Caco-2 (cell line): ENCODE data around the gene NFATC2. TPM values are rescaled to one million over a fixed set of nuclear protein-coding genes. Genes with fewer than 3 reads are reported as not detected.

Source experiments
- BruUV-seq: library from RNA; stranded (reverse); fragments of 400-500 nt; replicated peaks from 2 replicates; lab custom pipeline; 2021; lab: Mats Ljungman, UMichigan
- CTCF ChIA-PET: fragments of 300-600 bp; sonication (Branson Sonifier 250); formaldehyde crosslinking; loops from one replicate; lab custom pipeline; 2022; ENCODE audit warnings: antibody characterized with exemption; lab: Charles Lee
- POLR2A ChIA-PET: fragments of 300-600 bp; sonication (Branson Sonifier 250); formaldehyde crosslinking; loops from one replicate; lab custom pipeline; 2022; ENCODE audit warnings: antibody characterized with exemption; lab: Charles Lee
- DNase-seq, 2 experiments: peaks; one replicate each; pipeline versions ENCODE4 v3.0.0 to v3.0.0-alpha.2; 2020 to 2022
- H3K27me3 ChIP-seq: replicated peaks from 2 replicates; pipeline ENCODE4 v1.6.0; 2011; ENCODE audit warnings: low read length; ENCODE audit not compliant: control insufficient read depth, insufficient read depth
- H3K36me3 ChIP-seq: 2 replicates; pipeline ENCODE4 v1.5.1; 2011; ENCODE audit warnings: low read length; ENCODE audit not compliant: control insufficient read depth, insufficient read depth
- H3K4me1 ChIP-seq: fragments of 250-450 bp; sonication (Bioruptor Pico); 2 replicates; pipeline ENCODE4 v1.5.1; 2020; ENCODE audit warnings: mild to moderate bottlenecking
- H3K4me3 ChIP-seq: 2 replicates; pipeline ENCODE4 v1.5.1; 2011; ENCODE audit warnings: low read depth, mild to moderate bottlenecking, control low read depth, low read length
- H3K9me3 ChIP-seq: fragments of 250-450 bp; sonication (Bioruptor Pico); 2 replicates; pipeline ENCODE4 v1.5.1; 2020; ENCODE audit warnings: mild to moderate bottlenecking, moderate library complexity
- H3K27ac Mint-ChIP-seq: one replicate; pipeline ENCODE4 v1.8.0; 2022; ENCODE audit warnings: mixed read lengths; ENCODE audit not compliant: unreplicated experiment
- H3K27me3 Mint-ChIP-seq: one replicate; pipeline ENCODE4 v1.8.0; 2022; ENCODE audit warnings: mixed read lengths; ENCODE audit not compliant: insufficient read depth, unreplicated experiment
- H3K36me3 Mint-ChIP-seq: one replicate; pipeline ENCODE4 v1.8.0; 2022; ENCODE audit warnings: mild to moderate bottlenecking, mixed read lengths; ENCODE audit not compliant: insufficient read depth, unreplicated experiment
- H3K4me1 Mint-ChIP-seq: one replicate; pipeline ENCODE4 v1.8.0; 2022; ENCODE audit warnings: low read depth, mixed read lengths; ENCODE audit not compliant: unreplicated experiment
- H3K4me3 Mint-ChIP-seq: one replicate; pipeline ENCODE4 v1.8.0; 2022; ENCODE audit warnings: mild to moderate bottlenecking, moderate library complexity, mixed read lengths; ENCODE audit not compliant: unreplicated experiment
- H3K9me3 Mint-ChIP-seq: one replicate; pipeline ENCODE4 v1.8.0; 2022; ENCODE audit warnings: mixed read lengths; ENCODE audit not compliant: unreplicated experiment
- CTCF ChIP-seq, 2 experiments: fragments of 200-600 bp in 1 of 2; IDR thresholded peaks; 1 replicate in 1 of 2; 2 replicates in 1 of 2; pipeline versions ENCODE4 v1.5.1 to v1.8.0; 2011 to 2022; ENCODE audit warnings: antibody characterized with exemption in 1 of 2, control low read depth in 1 of 2, inconsistent platforms in 1 of 2, low read depth in 1 of 2, low read length in 1 of 2, mild to moderate bottlenecking in 1 of 2, moderate library complexity in 1 of 2; ENCODE audit not compliant: insufficient read depth in 1 of 2, severe bottlenecking in 1 of 2, unreplicated experiment in 1 of 2
- intact Hi-C: fragments of 100-400 bp; cut with micrococcal nuclease; formaldehyde crosslinking; loops from one replicate; pipeline ENCODE4 v1.10.0; 2022; ENCODE audit not compliant: unreplicated experiment
- total RNA-seq: library from RNA; stranded (reverse); gene quantifications from 2 replicates; pipeline ENCODE4 v1.2.3, GENCODE V29; 2022

NFATC2 gene
- total RNA-seq, 1 experiment from 2014 or later: 20.8 TPM

GRCh38 chr20:51560042-51560441, 17.5 kb upstream of the NFATC2 start:
- H3K4me3 ChIP-seq: no peak overlapping the region
- DNase-seq: no peak
- H3K9me3 Mint-ChIP-seq: no peaks in the 10 kb centered on the region
- H3K27ac Mint-ChIP-seq: no peak overlapping the region
- no peak for TF ChIP-seq CTCF (IDR thresholded peaks at IDR 0.05; ENCODE audit: insufficient read depth in 1 of 2, low read depth in 1 of 2, low read length in 1 of 2, severe bottlenecking in 1 of 2, unreplicated experiment in 1 of 2)
- intact Hi-C loops: no loop called here
- no peaks in the 10 kb centered on the region for H3K36me3 ChIP-seq
- peaks cover 37% of the 10 kb centered on the region for H3K4me1 Mint-ChIP-seq
- H3K36me3 Mint-ChIP-seq: no peaks in the 10 kb centered on the region
- H3K27me3 Mint-ChIP-seq: peaks cover 25% of the 10 kb centered on the region
- H3K4me3 Mint-ChIP-seq: no peak overlapping the region
- BruUV-seq: no TSS peak
- no peaks in the 10 kb centered on the region for H3K9me3 ChIP-seq
- ChIA-PET CTCF (no interaction called here), POLR2A (no interaction called here)
- H3K27me3 ChIP-seq: peaks cover 8% of the 10 kb centered on the region
- peaks cover 28% of the 10 kb centered on the region for H3K4me1 ChIP-seq

- Mint-ChIP-seq H3K27me3 (peaks cover 4% of the 10 kb centered on the region), H3K27ac (no peak overlapping the region), H3K36me3 (no peaks in the 10 kb centered on the region), H3K9me3 (no peaks in the 10 kb centered on the region), H3K4me3 (no peak overlapping the region), H3K4me1 (no peaks in the 10 kb centered on the region)
- Histone ChIP-seq H3K9me3 (no peaks in the 10 kb centered on the region), H3K27me3 (peaks cover 3% of the 10 kb centered on the region), H3K4me3 (no peak overlapping the region), H3K4me1 (peaks cover 4% of the 10 kb centered on the region; the same call in 1 of the 2 replicates), H3K36me3 (no peaks in the 10 kb centered on the region)
- intact Hi-C loops: no loop called here
- POLR2A ChIA-PET: no interaction called here
- CTCF ChIA-PET: interaction anchor here (0.7 to 1.3 kb wide), 2 partner anchors 8 to 58 kb away, joined by 3 to 4 read pairs; no protein-coding TSS in a partner anchor
- TF ChIP-seq CTCF (IDR thresholded peaks at IDR 0.05; ENCODE audit: insufficient read depth in 1 of 2, low read depth in 1 of 2, low read length in 1 of 2, severe bottlenecking in 1 of 2, unreplicated experiment in 1 of 2): no peak
- DNase-seq: no peak
- no TSS peak for BruUV-seq
Measured at GRCh38 chr20:51554538-51555165, 12.1 kb upstream of the NFATC2 start.

GRCh38 chr20:51553897-51554486, 11.5 kb upstream of the NFATC2 start:
- no peak overlapping the region for H3K4me3 ChIP-seq
- DNase-seq: no peak
- Mint-ChIP-seq H3K27ac (no peak overlapping the region), H3K4me3 (no peak overlapping the region), H3K9me3 (no peaks in the 10 kb centered on the region), H3K36me3 (no peaks in the 10 kb centered on the region), H3K4me1 (no peaks in the 10 kb centered on the region), H3K27me3 (peaks cover 3% of the 10 kb centered on the region)
- intact Hi-C loops: no loop called here
- no peaks in the 10 kb centered on the region for H3K9me3 ChIP-seq
- no TSS peak for BruUV-seq
- POLR2A ChIA-PET: no interaction called here
- H3K36me3 ChIP-seq: no peaks in the 10 kb centered on the region
- TF ChIP-seq CTCF (IDR thresholded peaks at IDR 0.05; ENCODE audit: insufficient read depth in 1 of 2, low read depth in 1 of 2, low read length in 1 of 2, severe bottlenecking in 1 of 2, unreplicated experiment in 1 of 2): no peak
- CTCF ChIA-PET: interaction anchor here (0.5 to 1.3 kb wide), 3 partner anchors 9 to 566 kb away, joined by 3 to 5 read pairs (median 4); no protein-coding TSS in a partner anchor
- no peaks in the 10 kb centered on the region for H3K27me3 ChIP-seq
- 0 out of 2 replicates have a peak, but pooled peaks cover 4% of the 10 kb centered on the region for H3K4me1 ChIP-seq
